CD1c-positive myeloid dendritic cell (primary cell): Measurements from ENCODE around the gene STC2.

Experiments used
- DNase-seq: peaks from one replicate; pipeline ENCODE4 v3.0.0-alpha.2; 2016; ENCODE audit errors: extremely low spot score

The STC2 gene

DNA sequence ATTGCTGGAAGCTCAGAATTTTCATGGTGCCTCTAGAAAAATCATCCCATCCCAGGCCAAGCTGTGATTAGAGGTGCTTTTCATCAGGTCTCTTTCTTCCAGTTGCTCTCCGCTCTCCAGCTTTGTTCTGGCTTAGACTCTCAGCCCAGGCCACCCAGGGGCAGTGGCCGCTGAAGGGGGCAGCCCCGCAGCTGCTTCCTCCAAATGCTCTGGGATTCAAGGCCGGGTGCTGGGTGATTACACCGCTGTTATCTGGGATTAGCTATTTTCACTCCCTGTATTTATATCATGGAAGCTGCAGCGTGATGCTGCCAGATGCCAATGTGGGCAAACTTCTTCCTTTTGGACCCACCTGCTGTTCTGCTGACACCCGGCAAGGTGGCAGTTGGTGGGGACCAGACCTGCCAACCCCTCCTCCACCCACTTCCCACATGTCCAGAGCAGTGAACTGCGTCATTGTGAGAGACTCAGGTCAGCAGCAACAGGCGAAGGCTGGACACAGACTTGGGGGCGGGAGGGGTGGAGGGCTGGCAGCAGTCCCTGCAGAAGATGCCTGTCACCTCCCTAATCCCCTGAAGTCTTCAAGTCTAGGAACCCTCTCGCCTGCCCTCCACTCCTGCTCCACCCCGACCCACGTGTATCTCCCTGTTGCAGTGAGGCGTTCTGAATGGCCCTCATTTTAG, 59.3 kb downstream of the STC2 start:
- DNase-seq = no peak

DNA sequence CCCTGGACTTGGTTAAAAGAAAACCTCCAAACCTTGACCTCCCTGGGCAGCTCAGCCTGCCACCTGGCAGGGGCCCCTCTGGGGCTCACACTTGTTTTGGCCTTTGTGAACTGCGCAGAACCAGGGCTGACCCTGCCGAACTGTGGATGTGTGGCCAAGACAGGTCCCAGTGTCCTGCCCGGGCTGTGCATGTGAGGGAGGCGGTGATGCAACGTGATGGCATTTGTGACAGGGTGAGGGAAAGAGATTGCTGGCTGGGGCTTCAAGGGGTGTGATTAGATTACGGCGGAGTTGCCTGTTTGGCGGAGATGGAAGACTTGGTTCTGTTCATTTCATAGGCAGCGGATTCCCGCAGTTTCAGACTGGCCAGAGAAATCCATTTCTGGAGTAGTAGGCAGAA, 62.8 kb downstream of the STC2 start:
- no peak for DNase-seq
